Loucy (cell line): Measurements from ENCODE around the gene PLXNA4.
"Not testable (repeated sequence)": the region's sequence is repeated elsewhere in the genome, so short reads cannot be mapped to it uniquely, and the experiment has no call there.

Experiments used
- H2AFZ ChIP-seq: fragments of 200-600 bp; sonication (generic); 2 replicates; pipeline ENCODE4 v1.6.0; 2016; ENCODE audit warnings: antibody characterized with exemption, mild to moderate bottlenecking, low read length, moderate library complexity
- H3F3A ChIP-seq: fragments of 200-600 bp; 2 replicates; pipeline ENCODE4 v1.6.0; 2016; ENCODE audit warnings: antibody characterized with exemption, low read depth, mild to moderate bottlenecking
- H3K27me3 ChIP-seq: fragments of 200-600 bp; sonication (generic); 2 replicates; pipeline ENCODE4 v1.6.1; 2014; ENCODE audit warnings: low read length, mild to moderate bottlenecking; ENCODE audit not compliant: insufficient read depth, poor library complexity, severe bottlenecking
- H3K36me3 ChIP-seq: fragments of 200-600 bp; sonication (generic); 2 replicates; pipeline ENCODE4 v1.6.1; 2016; ENCODE audit warnings: low read length; ENCODE audit not compliant: insufficient read depth
- H3K4me1 ChIP-seq: fragments of 200-600 bp; sonication (generic); 2 replicates; pipeline ENCODE4 v1.5.1; 2014; ENCODE audit warnings: low read length, mild to moderate bottlenecking; ENCODE audit not compliant: insufficient read depth, poor library complexity, severe bottlenecking
- H3K4me2 ChIP-seq: fragments of 200-600 bp; sonication (generic); 2 replicates; pipeline ENCODE4 v1.6.0; 2014; ENCODE audit warnings: antibody characterized with exemption, low read length, low read depth, mild to moderate bottlenecking; ENCODE audit not compliant: poor library complexity, severe bottlenecking
- H3K4me3 ChIP-seq: fragments of 200-600 bp; sonication (generic); 2 replicates; pipeline ENCODE4 v1.5.1; 2014; ENCODE audit warnings: low read length, mild to moderate bottlenecking, mixed read lengths; ENCODE audit not compliant: poor library complexity, severe bottlenecking
- H3K79me2 ChIP-seq: fragments of 200-600 bp; sonication (generic); 2 replicates; pipeline ENCODE4 v1.6.1; 2014; ENCODE audit warnings: low read length; ENCODE audit not compliant: insufficient read depth
- H3K9ac ChIP-seq: fragments of 200-600 bp; sonication (generic); 2 replicates; pipeline ENCODE4 v1.6.0; 2014; ENCODE audit warnings: mild to moderate bottlenecking, low read depth, low read length, moderate library complexity; ENCODE audit not compliant: poor library complexity, severe bottlenecking
- H3K9me2 ChIP-seq: fragments of 200-600 bp; sonication (generic); replicated peaks from 2 replicates; pipeline ENCODE4 v1.6.1; 2016; ENCODE audit warnings: low read depth, low read length, mixed read lengths
- H3K9me3 ChIP-seq: fragments of 200-600 bp; sonication (generic); 2 replicates; pipeline ENCODE4 v1.6.1; 2014; ENCODE audit warnings: mild to moderate bottlenecking, antibody characterized with exemption, low read length, low read depth; ENCODE audit not compliant: insufficient read depth
- H4K20me1 ChIP-seq: fragments of 200-600 bp; sonication (generic); 2 replicates; pipeline ENCODE4 v1.6.0; 2014; ENCODE audit warnings: antibody characterized with exemption, low read length, mild to moderate bottlenecking; ENCODE audit not compliant: insufficient read depth, poor library complexity, severe bottlenecking
- CTCF ChIP-seq: fragments of 200-600 bp; sonication (generic); conservative IDR thresholded peaks from 2 replicates; pipeline ENCODE4 v1.5.1; 2014; ENCODE audit warnings: mild to moderate bottlenecking, antibody characterized with exemption, low read length
- EZH2phosphoT487 ChIP-seq: fragments of 200-600 bp; IDR thresholded peaks from 2 replicates; pipeline ENCODE4 v1.6.1; 2018; ENCODE audit warnings: antibody characterized with exemption, mild to moderate bottlenecking, moderate library complexity, borderline replicate concordance

PLXNA4 gene

GRCh38 chr7:132601783-132602182 is 25.5 kb upstream of the PLXNA4 start:
- Histone ChIP-seq H3K27me3 (no peaks in the 10 kb centered on the region), H3K4me3 (no peak overlapping the region), H3K79me2 (no peaks in the 10 kb centered on the region), H3K4me1 (no peaks in the 10 kb centered on the region), H3K4me2 (no peak overlapping the region), H3F3A (no peaks in the 10 kb centered on the region), H3K9me2 (no peaks in the 10 kb centered on the region), H4K20me1 (no peaks in the 10 kb centered on the region), H3K36me3 (no peaks in the 10 kb centered on the region), H2AFZ (no peak overlapping the region), H3K9me3 (no peaks in the 10 kb centered on the region), H3K9ac (no peak overlapping the region)
- TF ChIP-seq CTCF (no peak), EZH2phosphoT487 (no peak)

DNA sequence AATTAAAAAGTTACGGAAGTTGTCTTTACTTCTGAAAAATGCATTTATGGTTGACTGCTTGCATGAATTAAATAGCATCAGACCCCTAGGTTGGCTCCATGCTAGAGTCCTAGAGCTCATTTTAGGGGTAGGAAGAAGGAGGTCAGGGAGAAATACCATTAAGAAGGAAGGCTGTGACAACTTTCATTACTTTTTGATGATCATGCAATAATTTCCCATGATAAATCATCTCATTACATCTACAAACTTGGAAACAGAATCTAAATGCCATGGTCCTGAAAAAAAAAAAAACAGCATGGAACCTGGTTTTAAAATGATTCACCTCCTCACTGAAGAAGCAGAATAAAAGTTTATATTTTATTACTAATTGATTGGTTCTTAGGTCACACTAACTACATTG is 20.3 kb upstream of the PLXNA4 start:
- no peaks in the 10 kb centered on the region for H3K9me3 ChIP-seq
- no peak overlapping the region for H2AFZ ChIP-seq
- H3K4me3 ChIP-seq, result no peak overlapping the region
- H3K36me3 ChIP-seq, result no peaks in the 10 kb centered on the region
- no peaks in the 10 kb centered on the region for H3K79me2 ChIP-seq
- no peak overlapping the region for H3K9ac ChIP-seq
- no peaks in the 10 kb centered on the region for H3F3A ChIP-seq
- H4K20me1 ChIP-seq, result no peaks in the 10 kb centered on the region
- no peak overlapping the region for H3K4me2 ChIP-seq
- H3K27me3 ChIP-seq, result no peaks in the 10 kb centered on the region
- TF ChIP-seq CTCF (no peak), EZH2phosphoT487 (no peak)
- no peaks in the 10 kb centered on the region for H3K4me1 ChIP-seq
- H3K9me2 ChIP-seq, result no peaks in the 10 kb centered on the region

DNA sequence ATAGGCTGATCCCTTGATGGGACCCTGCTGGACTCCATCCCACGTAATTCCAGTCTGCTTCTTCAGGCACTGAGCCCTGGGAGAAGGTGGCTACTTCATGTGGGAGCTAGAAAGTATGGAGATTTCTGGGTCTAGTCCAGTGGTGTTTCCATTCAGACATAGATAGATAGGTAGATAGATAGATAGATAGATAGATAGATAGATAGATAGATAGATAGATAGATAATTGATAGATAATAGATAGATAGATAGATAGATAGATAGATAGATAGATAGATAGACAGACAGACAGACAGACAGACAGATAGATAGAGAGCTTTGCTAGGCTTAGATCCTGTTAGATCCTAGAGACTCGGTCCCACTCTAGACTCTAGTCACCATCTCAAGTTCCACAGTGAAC is 18.5 kb upstream of the PLXNA4 start:
- H3K4me3 ChIP-seq, H3K36me3 ChIP-seq, H3K9me3 ChIP-seq, H3K27me3 ChIP-seq, H2AFZ ChIP-seq, H3K4me2 ChIP-seq, H3K9me2 ChIP-seq, H3F3A ChIP-seq, H3K9ac ChIP-seq, H3K79me2 ChIP-seq, H4K20me1 ChIP-seq, H3K4me1 ChIP-seq: not testable (repeated sequence)

DNA sequence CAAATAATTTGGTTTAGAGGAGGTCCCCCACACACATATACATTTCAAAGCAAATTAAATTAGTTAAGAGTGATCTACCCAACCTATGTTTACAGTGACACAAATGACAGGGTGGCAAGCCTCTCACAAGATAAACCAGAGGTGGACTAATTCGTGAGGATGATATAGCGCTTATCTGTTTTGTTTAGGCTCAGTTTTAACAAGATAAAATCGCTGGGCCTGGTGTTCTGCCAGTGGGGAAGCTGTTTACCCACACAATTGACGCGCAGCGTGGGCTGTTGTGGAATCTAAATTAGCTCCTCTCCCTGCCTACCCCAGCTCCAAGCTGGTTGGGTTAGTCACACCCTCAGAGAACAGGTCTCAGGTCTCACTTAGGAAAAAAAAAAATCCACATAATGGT is 16.7 kb upstream of the PLXNA4 start:
- TF ChIP-seq EZH2phosphoT487 (no peak), CTCF (no peak)
- no peak overlapping the region for H3K4me3 ChIP-seq
- no peaks in the 10 kb centered on the region for H3F3A ChIP-seq
- H3K4me1 ChIP-seq, result no peaks in the 10 kb centered on the region
- H2AFZ ChIP-seq, result no peak overlapping the region
- H3K9ac ChIP-seq, result no peak overlapping the region
- no peaks in the 10 kb centered on the region for H3K36me3 ChIP-seq
- H4K20me1 ChIP-seq, result no peaks in the 10 kb centered on the region
- no peaks in the 10 kb centered on the region for H3K79me2 ChIP-seq
- H3K9me3 ChIP-seq, result no peaks in the 10 kb centered on the region
- no peak overlapping the region for H3K4me2 ChIP-seq
- no peaks in the 10 kb centered on the region for H3K9me2 ChIP-seq
- no peaks in the 10 kb centered on the region for H3K27me3 ChIP-seq
